Spleen (tissue), 11 donors: ENCODE data around the gene SLC8A3. TPM values are rescaled to one million over a fixed set of nuclear protein-coding genes. Genes with fewer than 3 reads are reported as not detected.
A peak's percentile ranks its signal among the peaks of the same experiment; 100 is the strongest.

ENCODE experiments used
- DNase-seq: peaks from one replicate; pipeline ENCODE4 v3.0.0-alpha.2; 2020
- H3K27ac ChIP-seq, 8 donors: fragments of 200-600 bp; sonication (generic) in 7 of 8; 1 replicate in 4 of 8; 2 replicates in 4 of 8; pipeline versions ENCODE4 v1.5.0 to v1.8.0; 2016 to 2021; ENCODE audit warnings: inconsistent platforms in 4 of 8, mild to moderate bottlenecking in 4 of 8, moderate library complexity in 1 of 8
- H3K27me3 ChIP-seq, 7 donors: fragments of 200-600 bp; sonication (generic) in 6 of 7; replicated peaks in 1 of 7; 1 replicate in 4 of 7; 2 replicates in 3 of 7; pipeline versions ENCODE4 v1.5.0 to v1.8.0; 2016 to 2021; ENCODE audit warnings: inconsistent platforms in 3 of 7, mild to moderate bottlenecking in 1 of 7
- H3K36me3 ChIP-seq, 6 donors: fragments of 200-600 bp; sonication (generic) in 5 of 6; 1 replicate in 4 of 6; 2 replicates in 2 of 6; pipeline versions ENCODE4 v1.5.0 to v1.8.0; 2016 to 2021; ENCODE audit warnings: inconsistent platforms in 2 of 6
- H3K4me1 ChIP-seq, 6 donors: fragments of 200-600 bp; sonication (generic) in 5 of 6; 1 replicate in 3 of 6; 2 replicates in 3 of 6; pipeline versions ENCODE4 v1.5.0 to v1.8.0; 2016 to 2021; ENCODE audit warnings: inconsistent platforms in 3 of 6
- H3K4me3 ChIP-seq, 8 donors: fragments of 200-600 bp; sonication (generic) in 7 of 8; 1 replicate in 4 of 8; 2 replicates in 4 of 8; pipeline versions ENCODE4 v1.5.0 to v1.8.0; 2016 to 2021; ENCODE audit warnings: inconsistent platforms in 4 of 8, mild to moderate bottlenecking in 4 of 8, moderate library complexity in 2 of 8
- H3K9me3 ChIP-seq, 8 donors: fragments of 200-600 bp; sonication (generic) in 7 of 8; 1 replicate in 4 of 8; 2 replicates in 4 of 8; pipeline versions ENCODE4 v1.5.0 to v1.8.0; 2016 to 2021; ENCODE audit warnings: inconsistent platforms in 4 of 8
- POLR2A ChIP-seq, 3 donors: fragments of 450-650 bp; IDR thresholded peaks; one replicate each; pipeline ENCODE4 v1.5.1; 2017; ENCODE audit warnings: antibody characterized with exemption in 3 of 3, mild to moderate bottlenecking in 1 of 3
- POLR2AphosphoS5 ChIP-seq, 3 donors: sonication (generic); formaldehyde crosslinking; IDR thresholded peaks; one replicate each; pipeline ENCODE4 v1.5.1; 2017; ENCODE audit warnings: antibody characterized with exemption in 3 of 3
- WGBS, 5 donors: extraction: QIAGEN DNeasy Blood & Tissue Kit in 3 of 5; methylation state at CpG; one replicate each; pipeline versions ENCODE4 v1.1.5 to v1.1.7; 2013 to 2018; 5-methylcytosine and 5-hydroxymethylcytosine counted together
- intact Hi-C: fragments of 100-400 bp; cut with DNase I; formaldehyde crosslinking; loops from one replicate; pipeline ENCODE4 v1.15.0; 2023; ENCODE audit warnings: low total_unique reads
- polyA plus RNA-seq, 3 donors: library from polyadenylated mRNA; stranded (reverse); fragments of 200-250 nt; gene quantifications; one replicate each; pipeline ENCODE4 v1.2.1, GENCODE V29; 2013
- total RNA-seq, 7 donors: library from RNA; depleted of rRNA in 3 of 7; stranded (reverse); fragments of >200 nt in 3 of 7; fragmentation: NEBNext Ultra II Directional in 4 of 7; extraction: Animal tissue kit (Norgen Biotek cat#: 25700) in 4 of 7; gene quantifications; one replicate each; pipeline versions ENCODE4 v1.1.0 to v1.2.1, GENCODE V29; 2016 to 2021
- TF ChIP-seq, protein P1 (sequence below), 11 experiments: fragments of 200-600 bp in 7 of 11; fragments of 450-650 bp in 4 of 11; sonication (generic) in 4 of 11; IDR thresholded peaks in 8 of 11; conservative IDR thresholded peaks in 3 of 11; 1 replicate in 7 of 11; 2 replicates in 4 of 11; pipeline versions ENCODE4 v1.4.0 to v1.8.0; 2016 to 2021; ENCODE audit warnings: antibody characterized with exemption in 11 of 11, inconsistent platforms in 4 of 11, mild to moderate bottlenecking in 1 of 11
- donor health status: healthy with polysubstance abuse.
- donor health status: DM: no; HTN: no; CAD: no; lungs with moderate emphysema.
- donor health status: DM: no; HTN: no; CAD: no.
- donor health status: Bipolar disorder and iron deficiency.
- donor health status: healthy.
- donor health status: DM: no; HTN: no; CAD: no.
- donor health status: DM: yes; HTN: yes; CAD: no.

The SLC8A3 gene
- total and polyA plus RNA-seq, 10 donors: 0.19 to 0.52 (median 0.33) TPM; not detected in 3

DNA sequence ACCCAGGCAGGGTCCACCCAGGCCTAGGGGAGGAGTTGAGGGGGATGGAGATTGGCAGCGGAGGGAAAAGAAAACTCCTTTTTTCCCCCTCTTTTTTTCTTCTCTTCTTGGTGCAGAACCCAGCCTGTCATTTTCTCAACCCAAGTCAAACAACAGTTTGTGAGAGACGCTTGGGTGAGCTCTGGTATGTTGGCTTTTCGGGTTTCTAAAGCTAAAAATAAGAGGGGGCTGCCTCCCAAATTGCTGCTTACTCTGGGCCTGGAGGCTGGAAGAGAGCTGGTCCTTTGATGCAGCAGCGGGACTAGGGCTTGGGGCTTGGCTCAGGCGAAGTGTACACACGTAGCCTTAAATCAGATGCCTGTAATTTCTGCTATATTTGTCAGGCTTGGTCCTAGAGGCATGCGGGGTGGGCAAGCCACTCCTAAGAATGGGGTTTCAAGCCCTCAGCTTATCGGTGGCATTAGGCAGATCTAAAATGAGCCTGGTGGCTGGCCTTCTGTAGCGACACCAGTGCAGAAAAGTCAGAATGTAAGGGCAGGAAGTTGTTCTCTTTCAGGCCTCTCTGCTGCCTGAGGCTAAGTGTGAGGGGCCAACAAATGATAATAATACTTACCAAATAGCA lies 816 bp upstream of the SLC8A3 start:
- no peaks in the 10 kb centered on the region for H3K36me3 ChIP-seq
- peaks cover 0 to 84% (median 33%) of the 10 kb centered on the region in 7 donors for H3K27me3 ChIP-seq
- TF ChIP-seq POLR2AphosphoS5 (IDR thresholded peaks at IDR 0.05) (no peak), POLR2A (IDR thresholded peaks at IDR 0.05) (no peak)
- TF ChIP-seq, protein P1, sequence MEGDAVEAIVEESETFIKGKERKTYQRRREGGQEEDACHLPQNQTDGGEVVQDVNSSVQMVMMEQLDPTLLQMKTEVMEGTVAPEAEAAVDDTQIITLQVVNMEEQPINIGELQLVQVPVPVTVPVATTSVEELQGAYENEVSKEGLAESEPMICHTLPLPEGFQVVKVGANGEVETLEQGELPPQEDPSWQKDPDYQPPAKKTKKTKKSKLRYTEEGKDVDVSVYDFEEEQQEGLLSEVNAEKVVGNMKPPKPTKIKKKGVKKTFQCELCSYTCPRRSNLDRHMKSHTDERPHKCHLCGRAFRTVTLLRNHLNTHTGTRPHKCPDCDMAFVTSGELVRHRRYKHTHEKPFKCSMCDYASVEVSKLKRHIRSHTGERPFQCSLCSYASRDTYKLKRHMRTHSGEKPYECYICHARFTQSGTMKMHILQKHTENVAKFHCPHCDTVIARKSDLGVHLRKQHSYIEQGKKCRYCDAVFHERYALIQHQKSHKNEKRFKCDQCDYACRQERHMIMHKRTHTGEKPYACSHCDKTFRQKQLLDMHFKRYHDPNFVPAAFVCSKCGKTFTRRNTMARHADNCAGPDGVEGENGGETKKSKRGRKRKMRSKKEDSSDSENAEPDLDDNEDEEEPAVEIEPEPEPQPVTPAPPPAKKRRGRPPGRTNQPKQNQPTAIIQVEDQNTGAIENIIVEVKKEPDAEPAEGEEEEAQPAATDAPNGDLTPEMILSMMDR (IDR thresholded peaks at IDR 0.05 in 8 of 11, conservative IDR thresholded peaks at IDR 0.05 in 3 of 11): no peak
- DNase-seq: no peak
- H3K9me3 ChIP-seq: peaks cover 0 to 4% (median 0%) of the 10 kb centered on the region in 8 donors
- no peak overlapping the region for H3K27ac ChIP-seq
- H3K4me3 ChIP-seq: peak overlapping the region in 7 of 8 donors; percentile 40 to 74 (median 48)
- intact Hi-C loops: no loop called here
- 25 to 32% (median 31%) methylated on average over 9 of the region's 9 CpGs for WGBS, 5 donors
- H3K4me1 ChIP-seq: peaks cover 3 to 37% (median 34%) of the 10 kb centered on the region in 6 donors

DNA sequence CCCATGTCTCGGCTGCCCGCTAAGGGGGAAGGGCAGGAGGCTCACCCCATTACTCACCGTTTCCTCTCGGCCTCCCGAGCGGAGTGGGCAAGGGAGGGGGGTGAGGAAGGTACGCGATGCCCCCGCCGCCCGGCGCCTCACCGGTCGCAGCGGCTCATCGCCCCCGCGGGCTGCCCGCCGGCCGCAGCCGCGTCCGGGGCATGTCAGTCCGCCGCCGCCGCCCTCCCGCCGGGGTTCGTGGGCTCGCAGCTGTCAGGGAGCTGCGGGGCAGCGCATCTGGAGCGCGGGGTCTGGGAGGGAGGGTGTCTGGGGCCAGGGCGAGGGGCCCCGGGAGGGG lies 461 bp downstream of the SLC8A3 start:
- H3K27ac ChIP-seq: no peak overlapping the region
- H3K9me3 ChIP-seq: no peaks in the 10 kb centered on the region
- peaks cover 3 to 37% (median 34%) of the 10 kb centered on the region in 6 donors for H3K4me1 ChIP-seq
- WGBS, 5 donors: 0 to 2% (median 0%) methylated on average over 1 to 38 of the region's 38 CpGs
- H3K27me3 ChIP-seq: peaks cover 0 to 90% (median 32%) of the 10 kb centered on the region in 7 donors
- no peaks in the 10 kb centered on the region for H3K36me3 ChIP-seq
- DNase-seq: no peak
- H3K4me3 ChIP-seq: peak overlapping the region; percentile 33 to 74 (median 48)
- TF ChIP-seq POLR2A (IDR thresholded peaks at IDR 0.05): no peak
- TF ChIP-seq POLR2AphosphoS5 (IDR thresholded peaks at IDR 0.05): no peak
- TF ChIP-seq, protein P1 (IDR thresholded peaks at IDR 0.05 in 8 of 11, conservative IDR thresholded peaks at IDR 0.05 in 3 of 11): no peak
- intact Hi-C loops: no loop called here

DNA sequence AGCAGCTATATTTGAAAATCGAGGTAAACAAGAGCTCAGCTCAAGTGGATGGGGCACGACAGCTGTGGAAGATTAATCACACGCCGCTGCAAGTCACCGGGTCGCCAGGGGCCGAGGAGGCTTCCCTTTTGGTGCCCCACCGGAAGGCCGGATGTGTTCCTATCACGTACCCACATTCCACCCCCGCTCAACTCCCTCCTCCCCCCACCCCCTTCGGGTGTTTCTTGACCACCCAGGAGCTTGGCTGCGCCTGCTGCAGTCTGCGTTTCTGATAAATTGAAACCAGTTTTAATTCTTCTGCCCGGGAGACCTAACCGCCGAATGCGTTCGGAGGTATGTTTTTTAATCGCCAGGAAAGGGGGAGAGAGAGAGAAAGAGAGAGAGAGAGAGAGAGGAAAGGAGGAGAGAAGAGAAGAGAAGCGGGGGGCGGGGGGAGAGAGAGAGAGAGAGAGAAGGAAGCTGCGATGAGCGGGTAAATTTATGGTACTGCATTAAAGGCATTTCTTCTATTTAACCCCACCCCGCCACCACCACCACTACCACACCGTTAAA lies 1.8 kb downstream of the SLC8A3 start:
- DNase-seq: no peak
- Histone ChIP-seq H3K27me3 (peaks cover 0 to 89% (median 32%) of the 10 kb centered on the region in 7 donors), H3K36me3 (no peaks in the 10 kb centered on the region), H3K4me3 (peak overlapping the region; percentile 5 to 74 (median 48)), H3K9me3 (no peaks in the 10 kb centered on the region), H3K4me1 (peaks cover 3 to 37% (median 34%) of the 10 kb centered on the region in 6 donors), H3K27ac (no peak overlapping the region)
- TF ChIP-seq POLR2A (IDR thresholded peaks at IDR 0.05): no peak
- no peak for TF ChIP-seq POLR2AphosphoS5 (IDR thresholded peaks at IDR 0.05)
- TF ChIP-seq, protein P1 (IDR thresholded peaks at IDR 0.05 in 8 of 11, conservative IDR thresholded peaks at IDR 0.05 in 3 of 11): no peak
- intact Hi-C loops: no loop called here
- 2 to 7% (median 2%) methylated on average over 21 to 26 of the region's 26 CpGs for WGBS, 5 donors

DNA sequence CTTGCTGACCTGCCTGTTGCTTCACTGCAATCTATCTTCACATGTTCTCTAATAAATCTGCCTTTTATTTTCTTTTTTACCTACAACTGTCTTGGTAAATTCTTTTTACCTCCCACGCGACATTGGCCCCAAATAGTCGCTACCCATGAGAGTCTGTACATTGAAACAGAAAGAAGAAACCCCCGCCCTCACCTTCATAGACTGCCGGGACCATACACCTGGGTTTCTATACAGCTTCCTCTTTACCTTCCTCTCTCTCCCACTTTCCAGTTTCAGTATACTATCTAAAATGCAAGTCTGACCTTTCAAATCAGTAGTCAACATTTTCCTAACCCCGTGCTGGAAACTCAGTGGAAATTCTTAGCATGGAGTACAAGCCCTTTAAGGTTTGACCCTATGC lies 4.8 kb downstream of the SLC8A3 start:
- no peak for DNase-seq
- 60 to 74% (median 71%) methylated on average over 6 of the region's 6 CpGs for WGBS, 5 donors
- Histone ChIP-seq H3K9me3 (no peaks in the 10 kb centered on the region), H3K27ac (no peak overlapping the region), H3K36me3 (no peaks in the 10 kb centered on the region), H3K4me1 (peaks cover 3 to 26% (median 25%) of the 10 kb centered on the region in 6 donors), H3K27me3 (peaks cover 0 to 59% (median 16%) of the 10 kb centered on the region in 7 donors), H3K4me3 (no peak overlapping the region)
- TF ChIP-seq, protein P1 (IDR thresholded peaks at IDR 0.05 in 8 of 11, conservative IDR thresholded peaks at IDR 0.05 in 3 of 11): no peak
- TF ChIP-seq POLR2AphosphoS5 (IDR thresholded peaks at IDR 0.05) (no peak), POLR2A (IDR thresholded peaks at IDR 0.05) (no peak)
- intact Hi-C loops: no loop called here
